T-cell (primary cell): ENCODE measurements around the gene ARL6. TPM values are rescaled to one million over a fixed set of nuclear protein-coding genes. Genes with fewer than 3 reads are reported as not detected.

Experiments
- total RNA-seq, 35 experiments: library from RNA in 6 of 35; stranded (reverse) in 6 of 35; fragments of 120-200 nt in 1 of 35; gene quantifications; one replicate each; pipeline versions ENCODE4 v1.2.1 to v1.2.4 and lab custom pipeline; 2013 to 2026

Gene ARL6
- total RNA-seq, 5 donors from 2014 or later (not counting 1 experiment from before 2014, with no cell fraction given): 3.5 to 4.5 (median 3.9) TPM

Other genes starting within 250 kb of the ARL6 start
- 1 to 10 TPM; 3.1 to 5.8 (median 5.3) TPM for gene CRYBG3, start 57.3 kb downstream of the ARL6 start, total RNA-seq
- 10 to 100 TPM; 22.8 to 34.7 (median 30.9) TPM for gene RIOX2, start 207.7 kb downstream of the ARL6 start, total RNA-seq